NB4 (cell line): ENCODE results near the gene SOX6.

Experiments
- DNase-seq: peaks from one replicate; pipeline ENCODE4 v3.0.0; 2010; ENCODE audit warnings: low read depth
- H3K4me3 ChIP-seq: one replicate; pipeline ENCODE4 v1.5.1; 2011; ENCODE audit warnings: mild to moderate bottlenecking, low read depth, low read length, moderate library complexity
- CTCF ChIP-seq: IDR thresholded peaks from one replicate; pipeline ENCODE4 v1.5.1; 2012; ENCODE audit warnings: low read depth, low read length
- MAX ChIP-seq: IDR thresholded peaks from 2 replicates; pipeline ENCODE4 v1.6.1; 2011; ENCODE audit warnings: low read depth, low read length
- MYC ChIP-seq: IDR thresholded peaks from 2 replicates; pipeline ENCODE4 v1.6.1; 2011; ENCODE audit warnings: low read depth, low read length
- POLR2A ChIP-seq: IDR thresholded peaks from 2 replicates; pipeline ENCODE4 v1.6.1; 2011; ENCODE audit warnings: mild to moderate bottlenecking; ENCODE audit not compliant: insufficient read length; ENCODE audit errors: extremely low read depth

SOX6 gene

GRCh38 chr11:16321148-16321547 is 35.2 kb downstream of the SOX6 start:
- DNase-seq: no peak
- TF ChIP-seq POLR2A: no peak
- TF ChIP-seq MAX: no peak
- no peak for TF ChIP-seq CTCF
- TF ChIP-seq MYC: no peak
- no peak overlapping the region for H3K4me3 ChIP-seq

GRCh38 chr11:16318320-16318719 is 38.0 kb downstream of the SOX6 start:
- no peak for DNase-seq
- H3K4me3 ChIP-seq: no peak overlapping the region
- TF ChIP-seq MAX: no peak
- no peak for TF ChIP-seq MYC
- TF ChIP-seq POLR2A: no peak
- TF ChIP-seq CTCF: no peak

GRCh38 chr11:16317712-16318111 is 38.6 kb downstream of the SOX6 start:
- TF ChIP-seq CTCF (no peak), MYC (no peak), MAX (no peak), POLR2A (no peak)
- H3K4me3 ChIP-seq: no peak overlapping the region
- DNase-seq: no peak

- no peak overlapping the region for H3K4me3 ChIP-seq
- TF ChIP-seq MAX (no peak), POLR2A (no peak), MYC (no peak), CTCF (no peak)
- DNase-seq: no peak
Observed at GRCh38 chr11:16313846-16314245, 42.5 kb downstream of the SOX6 start.

GRCh38 chr11:16312233-16312765 is 44.0 kb downstream of the SOX6 start:
- TF ChIP-seq MYC (no peak), MAX (no peak), CTCF (no peak), POLR2A (no peak)
- no peak overlapping the region for H3K4me3 ChIP-seq

GRCh38 chr11:16311831-16312230 is 44.5 kb downstream of the SOX6 start:
- DNase-seq: no peak
- TF ChIP-seq MAX (no peak), MYC (no peak), CTCF (no peak), POLR2A (no peak)
- no peak overlapping the region for H3K4me3 ChIP-seq

More at GRCh38 chr11:16312233-16312765, 44.0 kb downstream of the SOX6 start:
- DNase-seq: no peak
